Activated CD4-positive, alpha-beta T cell treated with anti-CD3 and anti-CD28 coated beads, Interleukin-2, Interleukin-4, amounts not matched to agents 100 ng/mL and 50 ng/mL, durations not matched to agents 16 hours and 8 hours (primary cell): ENCODE measurements around the gene SH3RF3.

Source experiments
- DNase-seq: peaks from one replicate; pipeline ENCODE4 v3.0.0-alpha.2; 2020; ENCODE audit warnings: low spot score

SH3RF3 gene

DNA sequence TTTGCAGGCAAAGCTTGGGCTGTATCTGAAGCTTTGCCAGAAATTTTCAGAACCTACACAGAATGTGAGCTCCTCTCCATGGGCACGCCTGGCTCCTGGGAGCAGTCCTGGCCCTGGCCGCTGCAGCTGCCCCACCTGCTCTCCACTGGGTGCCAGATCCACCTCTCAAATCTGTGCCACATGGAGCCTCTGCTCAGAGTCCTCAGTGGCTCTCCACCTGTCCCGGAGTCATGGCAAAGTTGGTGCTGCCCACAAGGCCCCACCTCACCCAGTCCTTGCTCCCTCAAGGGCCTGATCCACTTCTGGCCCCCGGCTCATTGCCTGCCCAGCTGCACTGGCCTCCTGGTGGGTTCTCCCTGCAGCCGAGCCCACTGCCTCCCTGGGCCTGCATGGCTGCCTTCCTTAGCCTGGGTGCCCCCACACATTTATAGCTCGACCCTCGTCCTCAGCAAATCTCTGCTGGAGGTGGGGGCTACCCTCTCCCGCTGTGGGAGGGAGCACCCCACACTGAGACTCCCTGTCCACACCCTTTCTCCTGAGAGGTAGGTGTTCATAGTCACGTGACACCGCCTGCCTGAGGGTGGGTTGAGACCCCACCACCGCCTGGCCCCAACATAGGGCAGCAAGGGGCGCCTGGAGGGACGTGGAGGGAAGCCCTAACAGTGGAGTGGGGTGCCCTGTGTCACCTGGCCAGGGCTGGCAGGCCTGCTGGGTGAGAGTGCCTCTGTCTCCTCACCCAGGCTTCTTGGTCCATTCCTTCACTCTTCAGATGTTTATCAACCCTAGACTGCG is 224.1 kb downstream of the SH3RF3 start:
- no peak for DNase-seq

DNA sequence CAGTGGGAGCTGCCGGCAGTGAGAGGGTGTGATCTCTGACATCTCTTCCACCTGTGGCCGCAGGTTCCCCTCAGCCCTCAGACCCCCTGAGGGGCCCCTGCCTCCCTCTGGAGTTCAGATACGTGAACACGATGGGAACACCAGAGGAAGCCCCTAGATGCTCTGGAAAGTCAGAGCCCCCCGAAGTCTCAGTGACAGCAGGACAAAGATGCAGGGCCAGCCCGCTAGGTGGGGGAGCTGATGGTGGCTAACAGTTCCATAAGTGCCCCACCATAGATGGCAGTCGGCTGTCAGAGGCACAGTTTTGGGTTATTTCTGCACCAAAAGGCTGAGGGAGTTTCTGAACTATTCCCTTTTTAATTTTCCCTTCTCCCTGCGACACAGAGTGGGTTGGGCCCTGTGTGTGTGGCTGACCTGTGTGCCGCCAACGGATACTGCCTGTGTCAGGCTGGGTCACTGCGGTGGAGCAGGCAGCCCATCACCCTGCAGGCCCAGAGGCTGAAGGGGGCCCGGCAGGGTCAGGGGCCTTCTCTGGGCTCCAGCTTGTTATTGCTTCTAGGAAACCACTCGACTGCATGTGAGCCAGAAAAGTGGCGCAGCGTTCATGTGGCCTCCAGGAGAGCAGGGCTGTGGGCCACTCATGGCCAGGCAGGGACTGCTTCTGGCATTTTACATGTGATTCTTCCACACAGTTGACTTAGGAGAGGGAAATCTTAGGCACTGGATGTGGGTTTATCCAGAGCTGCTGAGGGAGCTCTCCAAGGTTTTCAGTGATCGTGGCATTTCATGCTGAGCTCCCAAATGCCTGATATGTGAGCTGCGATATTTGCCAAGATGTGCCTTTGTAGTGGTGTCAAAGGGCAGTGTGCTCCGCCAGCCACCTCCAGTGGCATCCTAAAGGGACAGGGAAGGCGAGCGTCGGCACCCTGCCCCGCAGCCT is 225.1 kb downstream of the SH3RF3 start:
- DNase-seq = no peak

DNA sequence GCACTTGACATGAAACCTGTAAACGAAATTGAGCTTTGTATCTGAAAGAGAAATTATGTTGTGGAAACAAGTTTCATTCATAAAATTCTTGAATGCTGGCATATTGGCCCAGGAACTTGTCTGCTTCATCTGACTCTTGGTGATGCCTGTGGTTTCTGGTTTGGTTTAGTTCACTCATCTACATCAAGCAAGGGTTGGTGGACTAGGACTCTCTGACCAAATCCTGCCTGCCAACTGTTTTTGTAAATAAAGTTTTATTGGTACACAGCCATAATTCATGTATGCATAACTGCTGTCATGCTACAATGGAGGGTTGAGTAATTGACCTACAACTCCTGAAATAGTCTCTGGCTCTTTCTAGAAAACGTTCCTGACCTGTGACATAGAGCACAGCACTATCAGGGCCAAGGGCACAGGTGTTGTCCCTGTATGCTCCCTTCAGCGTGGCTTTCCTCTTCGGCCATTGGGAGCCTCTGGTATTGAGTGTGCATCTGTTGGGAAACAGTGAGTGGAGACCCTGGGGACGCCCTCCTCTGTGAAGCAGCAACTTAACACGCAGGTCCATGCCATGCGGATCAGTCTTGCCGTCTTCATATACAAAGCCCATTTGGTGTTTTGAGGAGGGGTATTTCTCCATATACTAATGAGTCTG is 226.3 kb downstream of the SH3RF3 start:
- DNase-seq = no peak

DNA sequence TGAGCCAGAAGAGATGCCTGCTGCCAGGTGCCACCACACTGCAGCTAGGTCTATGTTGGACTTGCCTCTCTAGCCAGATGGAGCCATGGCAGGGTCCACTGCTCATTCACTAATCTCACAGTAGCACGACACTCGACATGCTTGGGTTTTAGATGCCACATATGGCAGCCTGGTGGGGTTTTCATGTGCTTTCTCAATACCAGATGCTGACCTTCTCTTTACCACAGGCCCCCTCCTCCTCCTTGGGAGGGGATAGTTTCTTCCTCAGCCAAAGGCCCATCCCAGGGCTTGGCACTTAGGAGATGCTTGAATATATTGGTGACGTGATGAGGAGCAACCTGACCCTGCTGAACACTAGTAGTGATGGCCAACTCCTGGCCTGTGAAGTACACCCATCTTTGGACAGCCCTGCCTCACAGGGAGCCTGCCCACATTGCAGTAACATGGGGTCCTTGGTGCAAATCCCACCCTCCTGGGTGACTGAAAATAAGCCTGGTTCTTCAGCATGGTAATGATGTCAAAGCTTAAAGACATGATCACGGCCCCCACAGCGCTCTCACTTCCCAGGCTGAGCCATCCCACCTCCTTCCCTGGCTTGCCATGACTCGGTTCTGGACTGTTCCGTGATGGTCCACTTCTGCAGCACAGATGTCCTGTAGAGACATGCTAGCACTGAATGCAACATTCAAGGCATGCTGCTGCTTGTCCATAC is 227.5 kb downstream of the SH3RF3 start:
- no peak for DNase-seq

DNA sequence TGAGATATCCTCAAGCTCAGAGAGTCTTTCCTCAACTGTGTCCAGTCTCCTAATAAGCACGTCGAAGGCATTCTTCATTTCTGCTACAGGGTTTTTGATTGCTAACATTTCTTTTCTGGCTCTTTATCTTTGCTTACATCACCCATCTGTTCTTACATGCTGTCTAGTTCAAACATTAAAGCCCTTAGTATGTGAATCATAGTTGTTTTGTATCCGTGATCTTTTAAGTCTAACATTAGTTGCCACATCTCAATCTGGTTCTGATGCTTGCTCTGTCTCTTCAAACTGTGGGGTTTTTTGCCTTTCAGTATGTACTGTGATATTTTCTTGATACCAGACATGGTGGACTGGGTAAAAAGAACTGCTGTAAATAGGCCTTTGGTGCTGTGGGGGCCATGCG is 235.2 kb downstream of the SH3RF3 start:
- DNase-seq = no peak

DNA sequence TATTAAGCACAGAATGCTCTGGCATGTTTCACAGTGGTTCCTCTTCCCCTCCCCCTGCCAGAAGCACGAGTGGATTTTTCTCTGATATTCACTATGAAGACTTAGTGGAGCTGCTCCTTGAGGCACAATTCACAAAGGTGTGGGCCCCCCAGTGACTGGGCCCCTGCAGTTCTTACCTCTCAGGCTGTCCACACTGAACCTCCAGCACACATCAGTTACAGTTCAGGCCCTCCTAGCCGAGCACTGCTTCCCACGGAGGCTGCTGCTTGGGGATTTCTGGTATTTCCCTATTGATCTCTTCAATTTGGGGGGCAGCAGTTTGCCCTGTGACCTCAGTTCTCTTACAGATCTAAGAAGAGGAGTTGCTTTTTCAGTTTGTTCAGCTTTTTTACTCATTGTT is 236.1 kb downstream of the SH3RF3 start:
- DNase-seq = no peak

DNA sequence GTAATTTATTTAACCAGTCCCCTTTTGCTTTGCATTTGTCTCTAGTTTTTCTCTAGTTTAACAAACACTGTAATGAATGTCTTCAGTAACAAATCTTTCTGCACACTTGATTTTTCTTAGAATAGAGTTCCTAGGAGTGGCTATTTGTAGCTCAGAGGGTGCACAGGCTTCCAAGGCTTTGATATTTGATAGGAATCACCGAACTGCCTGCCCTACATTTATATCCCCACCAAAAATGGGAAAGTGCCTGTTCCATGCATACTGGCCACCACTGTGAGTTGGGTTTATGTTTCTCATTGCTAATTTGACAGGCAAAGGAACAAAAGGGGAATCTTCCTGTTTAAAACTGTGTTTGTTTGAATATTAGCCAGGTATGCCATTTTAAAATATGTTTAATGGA is 238.7 kb downstream of the SH3RF3 start:
- DNase-seq = no peak

DNA sequence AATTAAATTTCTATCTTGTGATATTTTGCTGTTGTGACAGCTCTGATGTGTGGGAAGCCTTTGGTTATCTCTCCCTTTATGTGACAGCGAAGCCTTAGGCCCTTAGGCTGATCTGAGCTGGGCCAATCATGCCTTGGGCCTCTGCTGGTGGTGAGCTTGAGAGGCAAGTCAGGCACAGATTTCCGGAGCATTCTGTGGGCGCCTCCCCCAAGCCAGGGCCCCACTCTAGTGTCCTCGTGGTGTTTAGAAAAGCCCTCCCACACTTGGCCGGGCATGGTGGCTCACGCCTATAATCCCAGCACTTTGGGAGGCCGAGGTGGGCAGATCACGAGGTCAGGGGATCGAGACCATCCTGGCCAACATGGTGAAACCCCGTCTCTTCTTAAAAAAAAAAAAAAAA is 239.8 kb downstream of the SH3RF3 start:
- no peak for DNase-seq

DNA sequence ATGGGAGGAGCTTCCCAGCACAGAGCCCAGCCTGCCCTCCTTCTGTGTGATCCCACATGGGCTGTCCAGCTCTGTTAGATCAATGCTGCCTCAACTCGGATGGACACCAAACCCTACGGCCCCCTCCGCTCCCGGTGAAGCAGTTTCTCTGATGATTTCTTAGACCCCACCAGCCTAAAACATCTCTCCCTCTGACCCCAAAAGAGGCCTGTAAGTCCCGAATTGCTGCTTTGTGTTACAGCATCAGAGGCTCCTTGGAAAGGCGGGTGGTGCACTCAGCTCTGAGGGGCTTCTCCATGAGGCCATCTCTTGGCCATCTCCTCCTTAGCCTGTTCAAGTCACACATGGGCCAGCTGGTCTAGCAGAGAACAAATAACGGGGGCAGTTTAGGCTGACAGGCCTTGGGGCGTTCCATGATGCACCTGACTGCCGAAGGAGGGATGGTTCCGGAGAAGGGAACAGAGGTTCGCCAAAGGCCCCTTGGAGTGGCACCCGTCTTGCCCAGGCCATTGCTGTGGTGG is 240.7 kb downstream of the SH3RF3 start:
- no peak for DNase-seq

DNA sequence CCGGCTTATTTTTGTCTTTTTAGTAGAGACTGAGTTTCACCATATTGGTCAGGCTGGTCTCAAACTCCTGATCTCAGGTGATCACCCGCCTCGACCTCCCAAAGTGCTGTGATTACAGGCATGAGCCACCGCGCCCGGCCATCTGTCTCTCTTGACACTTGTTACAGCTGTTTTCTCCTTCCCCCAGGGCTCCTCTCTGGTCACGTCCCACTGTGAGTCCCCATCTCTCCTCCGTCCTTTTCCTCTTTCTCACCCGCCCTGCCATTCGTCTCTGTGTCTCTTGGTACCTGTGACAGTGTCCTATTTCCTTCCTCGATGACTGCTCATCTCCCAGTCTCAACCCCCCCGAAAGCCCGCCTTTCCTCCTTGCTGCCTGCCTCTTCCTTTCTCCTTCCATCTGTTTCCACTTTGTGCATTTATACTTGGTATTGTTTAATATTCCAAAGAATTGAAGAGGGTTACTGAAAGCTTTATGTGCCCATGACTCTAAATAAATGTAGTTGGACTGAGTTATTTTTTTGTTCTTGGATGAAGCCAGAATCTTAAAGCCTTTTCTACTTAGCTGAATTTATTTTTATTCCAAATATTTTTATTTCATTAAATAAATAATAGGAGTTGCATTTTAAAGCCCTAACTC is 241.5 kb downstream of the SH3RF3 start:
- DNase-seq = no peak

DNA sequence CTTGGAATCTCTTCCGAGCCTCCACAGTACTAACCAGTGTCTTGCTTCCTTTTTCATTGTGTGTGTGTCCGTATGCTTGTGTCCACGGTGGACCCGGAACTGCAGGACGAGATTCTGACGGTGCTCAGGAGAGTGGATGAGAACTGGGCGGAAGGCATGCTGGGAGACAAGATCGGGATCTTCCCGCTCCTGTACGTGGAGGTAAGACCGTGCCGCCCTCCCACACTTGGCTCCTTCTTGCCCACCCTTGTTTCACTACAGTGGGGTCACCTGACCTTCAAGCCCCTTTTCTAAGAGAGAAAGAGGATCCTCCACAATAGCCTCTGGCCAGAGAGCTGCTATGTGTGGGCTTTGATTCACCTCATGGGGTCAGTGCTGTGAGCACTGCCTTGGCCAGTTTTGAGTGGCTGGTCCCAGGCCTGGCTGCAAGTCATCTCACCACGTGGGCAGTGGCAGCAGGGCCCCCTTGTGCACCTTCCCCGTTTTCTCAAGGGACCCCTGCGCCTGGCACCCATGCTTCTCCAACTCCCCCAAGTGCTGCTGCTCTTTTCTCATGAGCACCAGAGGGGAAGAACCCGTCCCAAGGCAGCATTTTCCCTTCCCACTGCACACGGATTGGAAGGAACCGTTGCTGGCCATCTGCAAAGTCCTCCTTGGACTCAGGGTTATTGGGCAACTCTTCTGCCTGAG is 242.6 kb downstream of the SH3RF3 start:
- DNase-seq = no peak

DNA sequence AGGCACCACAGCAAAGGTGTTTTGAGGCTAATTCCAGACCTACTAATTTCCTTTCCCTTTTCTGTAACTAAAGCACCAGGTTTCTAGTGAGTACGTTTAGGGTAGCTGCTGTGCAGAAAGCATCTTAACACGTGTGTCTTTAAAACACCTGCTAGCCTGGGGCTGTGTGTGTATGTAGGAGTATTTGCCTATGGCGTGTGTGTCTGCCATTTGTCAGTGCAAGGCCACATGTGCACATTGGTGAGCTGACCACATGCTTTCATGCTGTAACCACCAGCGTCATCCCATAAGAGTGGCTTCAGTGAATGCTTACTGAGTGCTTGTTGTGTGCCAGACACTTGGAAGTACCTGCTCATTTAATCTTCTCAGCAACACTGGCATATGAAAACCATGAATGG is 243.2 kb downstream of the SH3RF3 start:
- no peak for DNase-seq

DNA sequence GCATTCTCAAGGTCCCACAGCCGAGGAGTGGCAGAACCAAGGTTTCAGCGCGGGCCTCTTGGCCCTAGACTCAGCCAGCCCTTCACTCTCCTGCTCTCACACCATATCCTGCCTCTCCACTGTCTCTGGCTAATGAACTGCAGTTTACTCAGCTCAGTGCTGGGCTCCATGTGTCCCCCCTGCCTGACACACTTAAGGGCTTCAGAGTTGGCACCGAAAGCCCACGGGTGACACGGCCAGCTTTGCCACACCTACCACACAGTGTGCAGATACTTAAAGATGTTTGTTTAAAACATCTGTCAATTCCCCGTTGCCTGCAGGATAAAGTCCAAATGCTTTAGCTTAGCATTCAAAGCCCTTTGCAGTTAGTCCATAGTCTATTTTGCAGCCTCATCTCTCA is 243.6 kb downstream of the SH3RF3 start:
- no peak for DNase-seq

DNA sequence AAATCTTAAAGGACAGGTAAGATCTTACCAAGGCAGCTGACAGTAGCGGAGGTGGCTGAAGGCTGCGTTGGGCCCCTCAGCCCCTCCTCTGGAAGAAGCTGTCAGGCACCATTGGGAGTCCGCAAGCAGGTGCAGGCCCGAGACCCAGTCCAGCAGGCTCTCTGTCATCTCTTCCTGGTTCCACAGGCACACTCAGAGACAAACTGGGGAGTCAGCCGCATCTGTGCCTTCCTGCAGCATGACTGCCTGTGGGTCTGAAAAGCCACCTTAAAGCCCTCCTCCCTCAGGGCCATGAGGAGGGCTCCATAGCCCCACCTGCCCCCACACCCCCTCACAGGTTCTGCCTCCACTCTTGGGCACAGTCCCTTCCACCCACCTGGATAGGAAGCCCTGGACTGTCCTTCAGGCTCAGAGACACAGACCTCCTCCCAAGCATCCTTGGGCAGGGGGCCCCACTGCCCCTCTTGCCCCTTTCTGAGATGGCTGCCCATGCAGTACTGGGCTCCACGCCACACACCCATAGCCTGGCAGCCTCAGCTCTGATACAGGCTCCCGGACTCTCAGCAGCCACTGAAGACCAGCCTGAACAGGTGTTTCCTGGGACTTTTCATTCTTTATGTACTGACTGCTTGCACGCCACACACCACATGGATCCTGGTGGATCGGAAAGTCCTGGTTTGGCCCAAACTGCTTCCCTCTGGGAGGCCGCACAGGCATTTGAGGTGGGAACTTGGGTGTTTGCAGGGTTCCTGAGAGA is 245.0 kb downstream of the SH3RF3 start:
- DNase-seq = no peak

DNA sequence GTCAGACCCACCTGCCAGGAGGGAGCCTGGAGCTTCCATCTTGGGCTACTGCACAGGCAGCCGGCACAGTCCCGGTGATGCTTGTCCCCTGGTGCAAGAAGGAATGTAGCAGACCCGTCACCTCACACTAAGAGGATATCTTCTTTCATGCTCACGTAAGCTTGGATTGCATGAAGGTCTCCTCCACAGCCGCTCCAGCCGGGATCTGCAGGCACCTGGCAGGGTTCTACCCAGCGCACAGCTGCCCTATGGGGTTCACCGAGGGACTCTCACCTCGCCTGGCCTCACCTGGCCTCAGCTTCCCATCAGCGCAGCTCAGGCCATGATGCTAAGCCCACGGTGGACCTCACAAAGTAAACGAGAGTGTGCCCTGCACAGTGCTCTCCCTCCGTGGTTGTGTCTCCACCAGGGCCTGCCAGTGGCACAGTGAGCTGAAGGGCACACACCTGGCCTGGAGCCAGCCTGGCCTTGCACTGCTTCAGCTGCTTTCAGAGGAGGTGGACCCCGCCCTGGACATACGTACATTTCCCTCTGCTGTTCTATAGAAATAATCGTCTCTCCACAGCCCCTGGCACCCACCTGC is 245.6 kb downstream of the SH3RF3 start:
- DNase-seq = no peak

DNA sequence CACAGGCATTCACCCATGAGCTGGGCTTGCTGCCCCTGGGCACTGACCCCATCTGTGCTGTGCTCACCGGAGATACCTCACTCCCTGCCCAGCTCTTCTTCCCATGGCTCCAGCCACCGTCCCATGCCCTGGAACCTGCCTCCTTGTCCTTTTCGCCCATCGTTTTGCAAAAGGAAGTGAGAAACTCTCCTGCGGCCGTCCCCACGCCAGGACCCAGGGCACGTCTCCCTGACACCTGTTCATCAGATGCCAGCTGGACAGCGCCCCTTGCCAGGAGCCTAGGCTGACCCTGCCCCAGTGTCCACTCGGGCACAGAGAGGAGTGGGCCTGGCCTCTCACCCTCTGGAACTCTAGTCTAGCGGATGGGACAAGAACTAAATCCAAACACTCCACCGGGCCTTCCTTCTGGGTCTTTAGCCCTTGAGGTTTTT is 246.1 kb downstream of the SH3RF3 start:
- no peak for DNase-seq

DNA sequence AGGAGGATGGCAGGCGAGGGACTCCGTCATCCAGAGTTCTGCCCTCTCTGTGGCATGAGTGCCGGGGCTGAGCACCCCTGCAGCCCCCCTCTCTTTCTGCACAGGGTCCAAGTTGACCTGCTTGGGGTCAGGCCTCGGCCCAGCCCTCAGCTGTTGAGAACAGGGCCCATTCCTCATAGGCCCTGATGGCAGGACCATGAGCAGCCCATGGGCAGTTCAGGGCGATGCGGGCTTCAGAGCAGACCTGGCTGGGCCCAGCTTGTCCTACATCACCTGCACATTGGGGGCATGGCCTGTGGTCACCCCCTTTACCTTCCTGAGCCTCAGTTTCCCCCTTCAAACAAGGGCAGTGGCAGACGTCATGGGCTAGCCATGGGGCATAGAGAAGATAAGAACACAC is 246.7 kb downstream of the SH3RF3 start:
- DNase-seq = no peak

DNA sequence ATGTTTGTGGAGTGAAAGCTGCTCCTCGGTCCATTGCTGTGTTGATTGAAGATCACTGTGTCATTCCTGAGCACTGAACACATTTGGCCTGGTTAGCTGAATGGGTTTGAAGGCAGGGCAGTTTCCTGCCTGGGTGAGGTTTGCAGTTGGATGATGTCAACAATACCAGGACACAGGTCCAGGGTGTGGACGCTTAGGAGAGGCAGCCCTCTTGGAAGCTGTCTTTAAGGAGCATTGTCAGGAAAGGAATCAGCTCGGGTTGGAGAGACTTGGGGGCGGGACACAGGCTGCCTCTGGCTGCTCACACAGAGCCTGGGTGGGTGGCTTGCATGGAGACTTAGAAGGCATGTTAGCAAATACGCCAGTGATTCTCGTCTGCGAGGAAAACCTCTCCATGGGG is 247.1 kb downstream of the SH3RF3 start:
- DNase-seq = no peak

DNA sequence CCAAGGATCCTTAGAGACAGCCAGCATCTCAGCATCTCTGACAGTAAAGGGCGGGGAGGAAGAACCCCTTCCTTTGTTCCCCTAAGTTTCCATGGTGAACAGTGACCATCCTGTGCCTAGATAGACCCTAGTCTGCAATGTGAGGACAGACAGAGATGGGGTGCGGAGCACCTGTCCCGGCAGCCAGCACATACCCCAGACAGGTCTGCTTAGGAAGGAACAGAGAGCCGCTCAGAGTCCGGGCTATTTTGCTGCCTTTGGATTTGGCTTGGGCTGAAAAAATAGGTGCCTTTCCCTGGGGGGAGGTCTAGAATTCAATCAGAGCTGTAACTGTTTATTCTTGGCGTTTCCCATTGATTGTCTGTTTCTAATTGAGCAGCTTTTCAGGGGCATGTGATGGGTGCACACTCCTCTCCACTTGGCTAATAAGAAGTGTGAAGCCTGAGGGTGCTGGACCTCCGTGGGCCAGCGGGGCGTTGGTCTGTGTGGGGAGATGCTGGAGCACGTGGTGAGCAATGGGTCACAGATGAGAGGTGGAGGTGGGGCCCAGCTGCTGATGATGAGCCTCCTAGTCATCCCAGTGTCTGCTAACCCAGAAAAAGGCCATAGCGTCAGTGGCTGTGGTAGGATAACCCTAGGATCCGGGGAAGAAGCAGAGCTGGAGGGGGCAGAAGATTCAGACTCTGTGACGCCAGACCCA is 247.9 kb downstream of the SH3RF3 start:
- no peak for DNase-seq
